Astrocyte of the cerebellum (primary cell): ENCODE results near the gene PSMC4.

Experiments used
- DNase-seq: peaks from one replicate; pipeline ENCODE4 v3.0.0-alpha.2; 2011; ENCODE audit warnings: low read depth
- H3K4me3 ChIP-seq: 2 replicates; pipeline ENCODE4 v1.5.1; 2011; ENCODE audit warnings: mild to moderate bottlenecking, low read depth, low read length, moderate library complexity
- CTCF ChIP-seq: IDR thresholded peaks from 2 replicates; pipeline ENCODE4 v1.5.1; 2012; ENCODE audit warnings: low read length, low read depth, moderate library complexity, mild to moderate bottlenecking; ENCODE audit errors: missing control alignments
- in situ Hi-C: cut with HindIII; loops from 2 replicates; pipeline ENCODE4 v1.10.0; 2017; ENCODE audit warnings: low sequenced_read_pairs

The PSMC4 gene

GRCh38 chr19:39936622-39937021 is 34.3 kb upstream of the PSMC4 start:
- DNase-seq, result no peak
- no peak for TF ChIP-seq CTCF
- in situ Hi-C loops, result no loop called here
- H3K4me3 ChIP-seq, result no peak overlapping the region

- no peak for TF ChIP-seq CTCF
- no peak overlapping the region for H3K4me3 ChIP-seq
- in situ Hi-C loops, result no loop called here
- no peak for DNase-seq
Measured at GRCh38 chr19:39937094-39937720, 33.8 kb upstream of the PSMC4 start.

- DNase-seq, result no peak
- in situ Hi-C loops, result no loop called here
- TF ChIP-seq CTCF, result no peak
- no peak overlapping the region for H3K4me3 ChIP-seq
Measured at GRCh38 chr19:39937787-39938186, 33.2 kb upstream of the PSMC4 start.

- no peak for DNase-seq
- no peak overlapping the region for H3K4me3 ChIP-seq
- TF ChIP-seq CTCF, result no peak
- in situ Hi-C loops, result no loop called here
Measured at GRCh38 chr19:39939556-39939955, 31.4 kb upstream of the PSMC4 start.

- in situ Hi-C loops, result no loop called here
- no peak for DNase-seq
- H3K4me3 ChIP-seq, result no peak overlapping the region
- no peak for TF ChIP-seq CTCF
Measured at GRCh38 chr19:39940221-39940833, 30.6 kb upstream of the PSMC4 start.

- no peak overlapping the region for H3K4me3 ChIP-seq
- no peak for TF ChIP-seq CTCF
- in situ Hi-C loops, result no loop called here
- no peak for DNase-seq
Measured at GRCh38 chr19:39941151-39941550, 29.8 kb upstream of the PSMC4 start.
